GM23338 (cell line): ENCODE measurements around the gene PRUNE2. TPM values are rescaled to one million over a fixed set of nuclear protein-coding genes. Genes with fewer than 3 reads are reported as not detected.

Experiments
- ATAC-seq: fragments of 200-7000 bp; cut with Tn5 transposase; 3 replicates; pipeline ENCODE4 v1.9.1; 2020
- DNase-seq: peaks from one replicate; pipeline ENCODE4 v3.0.0-alpha.2; 2015; ENCODE audit warnings: low spot score
- H2AFZ ChIP-seq: fragments of 200-600 bp; sonication (generic); 2 replicates; pipeline ENCODE4 v1.8.0; 2016; ENCODE audit warnings: antibody characterized with exemption, mild to moderate bottlenecking, moderate library complexity
- H3F3A ChIP-seq: fragments of 200-600 bp; sonication (generic); replicated peaks from 2 replicates; pipeline ENCODE4 v1.8.0; 2017; ENCODE audit warnings: antibody characterized with exemption, mixed run types, low read depth
- H3K27ac ChIP-seq: fragments of 200-600 bp; sonication (generic); 2 replicates; pipeline ENCODE4 v1.6.1; 2016; ENCODE audit warnings: low read depth
- H3K27me3 ChIP-seq: fragments of 200-600 bp; sonication (generic); 2 replicates; pipeline ENCODE4 v1.8.0; 2016; ENCODE audit warnings: mild to moderate bottlenecking, mixed run types, moderate library complexity; ENCODE audit not compliant: insufficient read depth
- H3K36me3 ChIP-seq: fragments of 200-600 bp; sonication (generic); 2 replicates; pipeline ENCODE4 v1.8.0; 2016; ENCODE audit warnings: mild to moderate bottlenecking; ENCODE audit not compliant: insufficient read depth
- H3K4me1 ChIP-seq: fragments of 200-600 bp; sonication (generic); 2 replicates; pipeline ENCODE4 v1.8.0; 2016; ENCODE audit warnings: mild to moderate bottlenecking, moderate library complexity; ENCODE audit not compliant: insufficient read depth
- H3K4me2 ChIP-seq: fragments of 200-600 bp; sonication (generic); 2 replicates; pipeline ENCODE4 v1.7.1; 2017; ENCODE audit warnings: mixed run types
- H3K4me3 ChIP-seq: fragments of 200-600 bp; sonication (generic); 2 replicates; pipeline ENCODE4 v1.6.1; 2016; ENCODE audit warnings: mixed run types
- H3K79me2 ChIP-seq: fragments of 200-600 bp; sonication (generic); replicated peaks from 2 replicates; pipeline ENCODE4 v1.8.0; 2017; ENCODE audit warnings: mild to moderate bottlenecking; ENCODE audit not compliant: insufficient read depth
- H3K9me2 ChIP-seq: fragments of 200-600 bp; sonication (generic); 2 replicates; pipeline ENCODE4 v1.8.0; 2017; ENCODE audit not compliant: insufficient read depth
- H4K20me1 ChIP-seq: fragments of 200-600 bp; sonication (generic); replicated peaks from 2 replicates; pipeline ENCODE4 v1.8.0; 2017; ENCODE audit warnings: mild to moderate bottlenecking; ENCODE audit not compliant: insufficient read depth
- H3K27ac Mint-ChIP-seq: 2 replicates; pipeline ENCODE4 v1.8.0; 2020; ENCODE audit warnings: inconsistent platforms, mild to moderate bottlenecking, moderate library complexity, mixed read lengths
- H3K27me3 Mint-ChIP-seq: 3 replicates; pipeline ENCODE4 v1.8.0; 2022; ENCODE audit warnings: low read depth, mild to moderate bottlenecking, moderate library complexity, mixed read lengths, inconsistent platforms; ENCODE audit not compliant: insufficient read depth, poor library complexity
- H3K36me3 Mint-ChIP-seq: 3 replicates; pipeline ENCODE4 v1.8.0; 2021; ENCODE audit warnings: low read depth, mild to moderate bottlenecking, inconsistent platforms, moderate library complexity, mixed read lengths
- H3K4me1 Mint-ChIP-seq: 3 replicates; pipeline ENCODE4 v1.8.0; 2020; ENCODE audit warnings: mild to moderate bottlenecking, inconsistent platforms, mixed read lengths
- H3K4me3 Mint-ChIP-seq: 3 replicates; pipeline ENCODE4 v1.8.0; 2021; ENCODE audit warnings: moderate library complexity, mild to moderate bottlenecking, inconsistent platforms, mixed read lengths
- H3K9me3 Mint-ChIP-seq: 3 replicates; pipeline ENCODE4 v1.8.0; 2020; ENCODE audit warnings: moderate library complexity, mild to moderate bottlenecking, inconsistent platforms, mixed read lengths
- CREB1 ChIP-seq: fragments of 250-450 bp; sonication (Bioruptor Pico); IDR thresholded peaks from 2 replicates; pipeline ENCODE4 v1.5.0; 2020; ENCODE audit warnings: low read depth, mild to moderate bottlenecking, moderate library complexity
- EZH2 ChIP-seq: fragments of 200-600 bp; sonication (generic); IDR thresholded peaks from one replicate; pipeline ENCODE4 v1.8.0; 2017; ENCODE audit warnings: antibody characterized with exemption, mild to moderate bottlenecking, low read depth; ENCODE audit not compliant: unreplicated experiment
- EZH2phosphoT487 ChIP-seq: fragments of 200-600 bp; sonication (generic); IDR thresholded peaks from one replicate; pipeline ENCODE4 v1.8.1; 2018; ENCODE audit warnings: antibody characterized with exemption; ENCODE audit not compliant: unreplicated experiment
- JUNB ChIP-seq: IDR thresholded peaks from one replicate; pipeline ENCODE4 v1.6.1; 2016; ENCODE audit warnings: antibody characterized with exemption; ENCODE audit not compliant: unreplicated experiment
- NANOG ChIP-seq: IDR thresholded peaks from 2 replicates; pipeline ENCODE4 v1.6.1; 2016; ENCODE audit warnings: antibody characterized with exemption, borderline replicate concordance
- POLR2AphosphoS5 ChIP-seq: IDR thresholded peaks from 2 replicates; pipeline ENCODE4 v1.6.1; 2016; ENCODE audit warnings: antibody characterized with exemption, low read depth
- STAT1 ChIP-seq: IDR thresholded peaks from one replicate; pipeline ENCODE4 v1.6.1; 2016; ENCODE audit warnings: antibody characterized with exemption; ENCODE audit not compliant: unreplicated experiment
- ZNF114 ChIP-seq: fragments of 250-450 bp; sonication (Bioruptor Pico); IDR thresholded peaks from 2 replicates; pipeline ENCODE4 v1.5.0; 2020; ENCODE audit warnings: mild to moderate bottlenecking, moderate library complexity
- ZNF331 ChIP-seq: fragments of 250-450 bp; sonication (Bioruptor Pico); IDR thresholded peaks from 2 replicates; pipeline ENCODE4 v1.5.0; 2020; ENCODE audit warnings: low read depth, mild to moderate bottlenecking, moderate library complexity
- polyA plus RNA-seq: library from polyadenylated mRNA; unstranded; fragments of >200 nt; fragmentation: Nextera tagmentation; extraction: Ambion mirVana; gene quantifications from 2 replicates; pipeline ENCODE4 v1.2.1, GENCODE V29; 2016
- total RNA-seq: library from RNA; depleted of rRNA; stranded (reverse); fragments of >200 nt; shearing (Covaris generic); gene quantifications from 2 replicates; pipeline ENCODE4 v1.2.3, GENCODE V29; 2014
- TF ChIP-seq, protein P1 (sequence below): fragments of 250-450 bp; sonication (Bioruptor Pico); IDR thresholded peaks from 2 replicates; pipeline ENCODE4 v1.5.0; 2020; ENCODE audit warnings: mild to moderate bottlenecking, moderate library complexity
- TF ChIP-seq, protein P2 (sequence below): IDR thresholded peaks from 2 replicates; pipeline ENCODE4 v1.6.1; 2016; ENCODE audit warnings: antibody characterized with exemption
- TF ChIP-seq, protein P3 (sequence below), 2 experiments: fragments of 200-600 bp in 1 of 2; sonication (generic) in 1 of 2; conservative IDR thresholded peaks; 2 replicates each; pipeline versions ENCODE4 v1.5.1 to v1.6.1; 2016 to 2017; ENCODE audit warnings: antibody characterized with exemption in 2 of 2, low read depth in 2 of 2, mild to moderate bottlenecking in 2 of 2, moderate library complexity in 1 of 2

PRUNE2 gene
- total and polyA plus RNA-seq, 2 experiments from 2014 or later = 10.6 to 26.5 TPM

DNA sequence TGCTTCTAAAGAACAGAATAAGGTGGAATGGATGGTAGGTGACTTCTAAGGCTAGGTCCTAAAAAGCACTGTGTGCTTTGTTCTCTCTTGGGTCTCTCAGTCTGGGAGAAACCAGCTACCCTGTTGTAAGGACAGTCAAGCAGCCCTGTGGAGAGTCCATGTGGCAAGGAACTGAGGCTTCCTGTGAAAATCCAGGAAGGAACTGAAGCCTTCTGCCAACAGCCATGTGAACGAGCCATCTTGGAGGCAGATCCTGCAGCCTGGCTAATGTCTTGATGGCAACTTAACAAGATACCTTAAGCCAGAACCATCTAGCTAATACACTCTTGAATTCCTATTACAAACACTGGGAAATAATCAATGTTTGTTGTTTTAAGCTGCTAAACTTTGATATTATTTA, 241.8 kb downstream of the PRUNE2 start (continued):
- TF ChIP-seq, protein P1, sequence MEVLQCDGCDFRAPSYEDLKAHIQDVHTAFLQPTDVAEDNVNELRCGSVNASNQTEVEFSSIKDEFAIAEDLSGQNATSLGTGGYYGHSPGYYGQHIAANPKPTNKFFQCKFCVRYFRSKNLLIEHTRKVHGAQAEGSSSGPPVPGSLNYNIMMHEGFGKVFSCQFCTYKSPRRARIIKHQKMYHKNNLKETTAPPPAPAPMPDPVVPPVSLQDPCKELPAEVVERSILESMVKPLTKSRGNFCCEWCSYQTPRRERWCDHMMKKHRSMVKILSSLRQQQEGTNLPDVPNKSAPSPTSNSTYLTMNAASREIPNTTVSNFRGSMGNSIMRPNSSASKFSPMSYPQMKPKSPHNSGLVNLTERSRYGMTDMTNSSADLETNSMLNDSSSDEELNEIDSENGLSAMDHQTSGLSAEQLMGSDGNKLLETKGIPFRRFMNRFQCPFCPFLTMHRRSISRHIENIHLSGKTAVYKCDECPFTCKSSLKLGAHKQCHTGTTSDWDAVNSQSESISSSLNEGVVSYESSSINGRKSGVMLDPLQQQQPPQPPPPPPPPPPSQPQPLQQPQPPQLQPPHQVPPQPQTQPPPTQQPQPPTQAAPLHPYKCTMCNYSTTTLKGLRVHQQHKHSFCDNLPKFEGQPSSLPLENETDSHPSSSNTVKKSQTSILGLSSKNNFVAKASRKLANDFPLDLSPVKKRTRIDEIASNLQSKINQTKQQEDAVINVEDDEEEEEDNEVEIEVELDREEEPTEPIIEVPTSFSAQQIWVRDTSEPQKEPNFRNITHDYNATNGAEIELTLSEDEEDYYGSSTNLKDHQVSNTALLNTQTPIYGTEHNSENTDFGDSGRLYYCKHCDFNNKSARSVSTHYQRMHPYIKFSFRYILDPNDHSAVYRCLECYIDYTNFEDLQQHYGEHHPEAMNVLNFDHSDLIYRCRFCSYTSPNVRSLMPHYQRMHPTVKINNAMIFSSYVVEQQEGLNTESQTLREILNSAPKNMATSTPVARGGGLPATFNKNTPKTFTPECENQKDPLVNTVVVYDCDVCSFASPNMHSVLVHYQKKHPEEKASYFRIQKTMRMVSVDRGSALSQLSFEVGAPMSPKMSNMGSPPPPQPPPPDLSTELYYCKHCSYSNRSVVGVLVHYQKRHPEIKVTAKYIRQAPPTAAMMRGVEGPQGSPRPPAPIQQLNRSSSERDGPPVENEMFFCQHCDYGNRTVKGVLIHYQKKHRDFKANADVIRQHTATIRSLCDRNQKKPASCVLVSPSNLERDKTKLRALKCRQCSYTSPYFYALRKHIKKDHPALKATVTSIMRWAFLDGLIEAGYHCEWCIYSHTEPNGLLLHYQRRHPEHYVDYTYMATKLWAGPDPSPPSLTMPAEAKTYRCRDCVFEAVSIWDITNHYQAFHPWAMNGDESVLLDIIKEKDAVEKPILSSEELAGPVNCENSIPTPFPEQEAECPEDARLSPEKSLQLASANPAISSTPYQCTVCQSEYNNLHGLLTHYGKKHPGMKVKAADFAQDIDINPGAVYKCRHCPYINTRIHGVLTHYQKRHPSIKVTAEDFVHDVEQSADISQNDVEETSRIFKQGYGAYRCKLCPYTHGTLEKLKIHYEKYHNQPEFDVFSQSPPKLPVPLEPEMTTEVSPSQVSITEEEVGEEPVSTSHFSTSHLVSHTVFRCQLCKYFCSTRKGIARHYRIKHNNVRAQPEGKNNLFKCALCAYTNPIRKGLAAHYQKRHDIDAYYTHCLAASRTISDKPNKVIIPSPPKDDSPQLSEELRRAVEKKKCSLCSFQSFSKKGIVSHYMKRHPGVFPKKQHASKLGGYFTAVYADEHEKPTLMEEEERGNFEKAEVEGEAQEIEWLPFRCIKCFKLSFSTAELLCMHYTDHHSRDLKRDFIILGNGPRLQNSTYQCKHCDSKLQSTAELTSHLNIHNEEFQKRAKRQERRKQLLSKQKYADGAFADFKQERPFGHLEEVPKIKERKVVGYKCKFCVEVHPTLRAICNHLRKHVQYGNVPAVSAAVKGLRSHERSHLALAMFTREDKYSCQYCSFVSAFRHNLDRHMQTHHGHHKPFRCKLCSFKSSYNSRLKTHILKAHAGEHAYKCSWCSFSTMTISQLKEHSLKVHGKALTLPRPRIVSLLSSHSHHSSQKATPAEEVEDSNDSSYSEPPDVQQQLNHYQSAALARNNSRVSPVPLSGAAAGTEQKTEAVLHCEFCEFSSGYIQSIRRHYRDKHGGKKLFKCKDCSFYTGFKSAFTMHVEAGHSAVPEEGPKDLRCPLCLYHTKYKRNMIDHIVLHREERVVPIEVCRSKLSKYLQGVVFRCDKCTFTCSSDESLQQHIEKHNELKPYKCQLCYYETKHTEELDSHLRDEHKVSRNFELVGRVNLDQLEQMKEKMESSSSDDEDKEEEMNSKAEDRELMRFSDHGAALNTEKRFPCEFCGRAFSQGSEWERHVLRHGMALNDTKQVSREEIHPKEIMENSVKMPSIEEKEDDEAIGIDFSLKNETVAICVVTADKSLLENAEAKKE (CRISPR knock-in tag) = no peak
- no peak for TF ChIP-seq NANOG

DNA sequence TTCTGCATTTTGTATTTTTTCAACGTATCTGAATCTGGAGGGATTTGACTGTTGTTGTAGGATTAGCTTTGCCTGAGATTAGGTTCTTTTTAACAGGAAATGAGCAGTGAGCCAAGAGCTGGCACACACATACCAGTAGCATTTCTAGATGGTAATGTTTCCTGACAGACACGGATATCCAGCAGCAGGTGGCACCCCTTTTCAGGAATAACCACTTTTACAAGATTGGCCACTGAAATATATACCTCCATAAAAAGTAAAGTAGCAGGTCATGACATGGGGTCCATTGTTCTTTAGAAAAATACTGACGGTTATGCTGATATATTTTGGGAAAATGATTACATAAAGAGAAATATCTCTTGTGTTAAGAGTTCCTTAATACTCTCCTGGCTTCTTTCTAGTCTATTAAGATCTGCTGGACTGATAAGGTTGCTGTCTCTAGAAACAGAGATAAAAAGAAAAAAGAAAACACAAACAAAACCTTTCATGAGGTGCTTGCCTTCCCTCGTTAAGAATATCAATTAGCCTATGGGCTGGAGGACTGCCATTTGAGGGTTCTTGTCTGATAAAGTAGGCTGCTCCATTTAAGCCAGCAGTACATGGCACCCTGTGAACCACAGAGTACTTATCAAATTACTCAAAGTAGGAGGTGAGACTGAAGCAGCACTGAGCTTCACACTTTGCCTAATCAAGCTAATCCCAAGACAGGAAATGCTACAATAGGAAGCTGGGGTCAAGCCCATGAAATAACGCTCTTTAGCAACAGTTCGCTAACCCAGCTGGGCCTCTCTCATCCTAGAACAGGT, 243.2 kb downstream of the PRUNE2 start:
- H3K27me3 ChIP-seq = no peaks in the 10 kb centered on the region
- DNase-seq (no peak), ATAC-seq (no peak)
- no peak overlapping the region; the same call in 1 of the 2 replicates for H2AFZ ChIP-seq
- Mint-ChIP-seq H3K9me3 (peaks cover 12% of the 10 kb centered on the region), H3K4me1 (peaks cover 5% of the 10 kb centered on the region), H3K4me3 (no peak overlapping the region), H3K27me3 (peaks cover 10% of the 10 kb centered on the region), H3K36me3 (peaks cover 4% of the 10 kb centered on the region; the same call in 1 of the 3 replicates), H3K27ac (no peak overlapping the region)
- H3F3A ChIP-seq = no peaks in the 10 kb centered on the region
- H3K4me3 ChIP-seq = no peak overlapping the region
- no peaks in the 10 kb centered on the region for H3K36me3 ChIP-seq
- no peak overlapping the region for H3K27ac ChIP-seq
- no peaks in the 10 kb centered on the region for H3K4me1 ChIP-seq
- H4K20me1 ChIP-seq = no peaks in the 10 kb centered on the region
- no peaks in the 10 kb centered on the region for H3K79me2 ChIP-seq
- H3K9me2 ChIP-seq = no peaks in the 10 kb centered on the region
- no peak overlapping the region for H3K4me2 ChIP-seq
- TF ChIP-seq, protein P2, sequence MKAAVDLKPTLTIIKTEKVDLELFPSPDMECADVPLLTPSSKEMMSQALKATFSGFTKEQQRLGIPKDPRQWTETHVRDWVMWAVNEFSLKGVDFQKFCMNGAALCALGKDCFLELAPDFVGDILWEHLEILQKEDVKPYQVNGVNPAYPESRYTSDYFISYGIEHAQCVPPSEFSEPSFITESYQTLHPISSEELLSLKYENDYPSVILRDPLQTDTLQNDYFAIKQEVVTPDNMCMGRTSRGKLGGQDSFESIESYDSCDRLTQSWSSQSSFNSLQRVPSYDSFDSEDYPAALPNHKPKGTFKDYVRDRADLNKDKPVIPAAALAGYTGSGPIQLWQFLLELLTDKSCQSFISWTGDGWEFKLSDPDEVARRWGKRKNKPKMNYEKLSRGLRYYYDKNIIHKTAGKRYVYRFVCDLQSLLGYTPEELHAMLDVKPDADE = no peak
- TF ChIP-seq POLR2AphosphoS5 (no peak), EZH2 (no peak), JUNB (no peak), NANOG (no peak), CREB1 (no peak), ZNF114 (CRISPR knock-in tag) (no peak), EZH2phosphoT487 (no peak), ZNF331 (CRISPR knock-in tag) (no peak), STAT1 (no peak)
- TF ChIP-seq, protein P3, sequence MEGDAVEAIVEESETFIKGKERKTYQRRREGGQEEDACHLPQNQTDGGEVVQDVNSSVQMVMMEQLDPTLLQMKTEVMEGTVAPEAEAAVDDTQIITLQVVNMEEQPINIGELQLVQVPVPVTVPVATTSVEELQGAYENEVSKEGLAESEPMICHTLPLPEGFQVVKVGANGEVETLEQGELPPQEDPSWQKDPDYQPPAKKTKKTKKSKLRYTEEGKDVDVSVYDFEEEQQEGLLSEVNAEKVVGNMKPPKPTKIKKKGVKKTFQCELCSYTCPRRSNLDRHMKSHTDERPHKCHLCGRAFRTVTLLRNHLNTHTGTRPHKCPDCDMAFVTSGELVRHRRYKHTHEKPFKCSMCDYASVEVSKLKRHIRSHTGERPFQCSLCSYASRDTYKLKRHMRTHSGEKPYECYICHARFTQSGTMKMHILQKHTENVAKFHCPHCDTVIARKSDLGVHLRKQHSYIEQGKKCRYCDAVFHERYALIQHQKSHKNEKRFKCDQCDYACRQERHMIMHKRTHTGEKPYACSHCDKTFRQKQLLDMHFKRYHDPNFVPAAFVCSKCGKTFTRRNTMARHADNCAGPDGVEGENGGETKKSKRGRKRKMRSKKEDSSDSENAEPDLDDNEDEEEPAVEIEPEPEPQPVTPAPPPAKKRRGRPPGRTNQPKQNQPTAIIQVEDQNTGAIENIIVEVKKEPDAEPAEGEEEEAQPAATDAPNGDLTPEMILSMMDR (conservative IDR thresholded peaks at IDR 0.05; ENCODE audit: low read depth in 2 of 2) = no peak
